HL-60 (cell line): ENCODE results near the gene ICAM1.

ENCODE experiments used
- GABPA ChIP-seq: IDR thresholded peaks from 2 replicates; pipeline ENCODE4 v1.6.1; 2012; ENCODE audit warnings: low read depth
- POLR2AphosphoS5 ChIP-seq: IDR thresholded peaks from 2 replicates; pipeline ENCODE4 v1.6.1; 2012; ENCODE audit warnings: low read depth
- TF ChIP-seq, protein P1 (sequence below): IDR thresholded peaks from one replicate; pipeline ENCODE4 v1.5.1; 2011; ENCODE audit warnings: low read length, control low read depth, inconsistent platforms; ENCODE audit not compliant: insufficient read depth
- TF ChIP-seq, protein P2 (sequence below): IDR thresholded peaks from 2 replicates; pipeline ENCODE4 v1.6.1; 2012; ENCODE audit warnings: low read depth; ENCODE audit not compliant: insufficient replicate concordance

DNA sequence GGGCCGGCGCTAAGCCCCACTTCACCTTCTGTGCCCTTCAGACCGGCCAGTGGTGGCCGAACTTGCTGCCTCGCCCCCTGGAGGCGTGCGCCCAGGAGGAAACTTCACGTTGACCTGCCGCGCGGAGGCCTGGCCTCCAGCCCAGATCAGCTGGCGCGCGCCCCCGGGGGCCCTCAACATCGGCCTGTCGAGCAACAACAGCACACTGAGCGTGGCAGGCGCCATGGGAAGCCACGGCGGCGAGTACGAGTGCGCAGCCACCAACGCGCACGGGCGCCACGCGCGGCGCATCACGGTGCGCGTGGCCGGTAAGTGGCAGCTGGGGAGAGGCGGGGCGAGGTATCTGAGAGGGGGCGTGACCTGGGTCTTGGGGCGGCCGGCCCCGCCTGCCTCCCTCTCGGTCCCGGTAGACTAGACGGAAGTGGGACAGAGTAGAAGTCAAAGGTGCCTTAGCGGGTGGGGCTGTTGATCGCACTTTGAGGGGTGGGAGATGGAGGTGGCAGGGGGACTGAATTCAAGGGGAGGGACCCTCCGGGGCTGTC lies 24.5 kb downstream of the ICAM1 start:
- TF ChIP-seq, protein P1, sequence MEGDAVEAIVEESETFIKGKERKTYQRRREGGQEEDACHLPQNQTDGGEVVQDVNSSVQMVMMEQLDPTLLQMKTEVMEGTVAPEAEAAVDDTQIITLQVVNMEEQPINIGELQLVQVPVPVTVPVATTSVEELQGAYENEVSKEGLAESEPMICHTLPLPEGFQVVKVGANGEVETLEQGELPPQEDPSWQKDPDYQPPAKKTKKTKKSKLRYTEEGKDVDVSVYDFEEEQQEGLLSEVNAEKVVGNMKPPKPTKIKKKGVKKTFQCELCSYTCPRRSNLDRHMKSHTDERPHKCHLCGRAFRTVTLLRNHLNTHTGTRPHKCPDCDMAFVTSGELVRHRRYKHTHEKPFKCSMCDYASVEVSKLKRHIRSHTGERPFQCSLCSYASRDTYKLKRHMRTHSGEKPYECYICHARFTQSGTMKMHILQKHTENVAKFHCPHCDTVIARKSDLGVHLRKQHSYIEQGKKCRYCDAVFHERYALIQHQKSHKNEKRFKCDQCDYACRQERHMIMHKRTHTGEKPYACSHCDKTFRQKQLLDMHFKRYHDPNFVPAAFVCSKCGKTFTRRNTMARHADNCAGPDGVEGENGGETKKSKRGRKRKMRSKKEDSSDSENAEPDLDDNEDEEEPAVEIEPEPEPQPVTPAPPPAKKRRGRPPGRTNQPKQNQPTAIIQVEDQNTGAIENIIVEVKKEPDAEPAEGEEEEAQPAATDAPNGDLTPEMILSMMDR = no peak
- no peak for TF ChIP-seq POLR2AphosphoS5
- no peak for TF ChIP-seq GABPA
- TF ChIP-seq, protein P2, sequence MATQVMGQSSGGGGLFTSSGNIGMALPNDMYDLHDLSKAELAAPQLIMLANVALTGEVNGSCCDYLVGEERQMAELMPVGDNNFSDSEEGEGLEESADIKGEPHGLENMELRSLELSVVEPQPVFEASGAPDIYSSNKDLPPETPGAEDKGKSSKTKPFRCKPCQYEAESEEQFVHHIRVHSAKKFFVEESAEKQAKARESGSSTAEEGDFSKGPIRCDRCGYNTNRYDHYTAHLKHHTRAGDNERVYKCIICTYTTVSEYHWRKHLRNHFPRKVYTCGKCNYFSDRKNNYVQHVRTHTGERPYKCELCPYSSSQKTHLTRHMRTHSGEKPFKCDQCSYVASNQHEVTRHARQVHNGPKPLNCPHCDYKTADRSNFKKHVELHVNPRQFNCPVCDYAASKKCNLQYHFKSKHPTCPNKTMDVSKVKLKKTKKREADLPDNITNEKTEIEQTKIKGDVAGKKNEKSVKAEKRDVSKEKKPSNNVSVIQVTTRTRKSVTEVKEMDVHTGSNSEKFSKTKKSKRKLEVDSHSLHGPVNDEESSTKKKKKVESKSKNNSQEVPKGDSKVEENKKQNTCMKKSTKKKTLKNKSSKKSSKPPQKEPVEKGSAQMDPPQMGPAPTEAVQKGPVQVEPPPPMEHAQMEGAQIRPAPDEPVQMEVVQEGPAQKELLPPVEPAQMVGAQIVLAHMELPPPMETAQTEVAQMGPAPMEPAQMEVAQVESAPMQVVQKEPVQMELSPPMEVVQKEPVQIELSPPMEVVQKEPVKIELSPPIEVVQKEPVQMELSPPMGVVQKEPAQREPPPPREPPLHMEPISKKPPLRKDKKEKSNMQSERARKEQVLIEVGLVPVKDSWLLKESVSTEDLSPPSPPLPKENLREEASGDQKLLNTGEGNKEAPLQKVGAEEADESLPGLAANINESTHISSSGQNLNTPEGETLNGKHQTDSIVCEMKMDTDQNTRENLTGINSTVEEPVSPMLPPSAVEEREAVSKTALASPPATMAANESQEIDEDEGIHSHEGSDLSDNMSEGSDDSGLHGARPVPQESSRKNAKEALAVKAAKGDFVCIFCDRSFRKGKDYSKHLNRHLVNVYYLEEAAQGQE = no peak
